HEK293 (cell line): ENCODE measurements around the gene FAM168A.

Source experiments
- CTCF ChIA-PET: fragments of 350-600 bp; formaldehyde crosslinking; extraction: SDS; loops from one replicate; lab custom pipeline; 2021; ENCODE audit warnings: antibody characterized with exemption; lab: Yijun Ruan, JAX
- POLR2A ChIA-PET: fragments of 300-600 bp; formaldehyde crosslinking; extraction: SDS; loops from one replicate; lab custom pipeline; 2020; ENCODE audit warnings: antibody characterized with exemption, inconsistent platforms; lab: Yijun Ruan, JAX
- H3K27ac ChIP-seq: fragments of 200-500 bp; sonication (Bioruptor generic); 2 replicates; pipeline ENCODE4 v1.5.1; 2014; ENCODE audit warnings: low read depth, low read length, control low read depth, inconsistent platforms; ENCODE audit errors: extremely low read depth
- H3K36me3 ChIP-seq, 2 experiments: fragments of 200-500 bp in 1 of 2; sonication (Bioruptor generic) in 1 of 2; 1 replicate in 1 of 2; 2 replicates in 1 of 2; pipeline ENCODE4 v1.5.1; 2014 to 2017; ENCODE audit warnings: inconsistent platforms in 2 of 2, low read length in 2 of 2; ENCODE audit not compliant: control insufficient read depth in 2 of 2, insufficient read depth in 1 of 2
- H3K4me1 ChIP-seq: fragments of 200-500 bp; sonication (Bioruptor generic); 2 replicates; pipeline ENCODE4 v1.5.1; 2014; ENCODE audit warnings: mild to moderate bottlenecking, low read length, inconsistent platforms; ENCODE audit not compliant: control insufficient read depth, insufficient read depth
- H3K4me3 ChIP-seq: 2 replicates; pipeline ENCODE4 v1.5.1; 2011; ENCODE audit warnings: low read depth, mild to moderate bottlenecking, control low read depth, low read length, moderate library complexity
- H3K9me3 ChIP-seq: fragments of 200-500 bp; sonication (Bioruptor generic); 2 replicates; pipeline ENCODE4 v1.5.1; 2014; ENCODE audit warnings: low read depth, low read length, inconsistent platforms; ENCODE audit not compliant: control insufficient read depth, insufficient read depth
- EGR2 ChIP-seq: fragments of 450-650 bp; formaldehyde crosslinking; IDR thresholded peaks from 2 replicates; pipeline ENCODE4 v1.5.1; 2016; ENCODE audit warnings: low read depth, missing biosample characterization, missing genetic modification characterization
- FEZF1 ChIP-seq: fragments of 450-650 bp; formaldehyde crosslinking; IDR thresholded peaks from 2 replicates; pipeline ENCODE4 v1.5.1; 2016; ENCODE audit warnings: missing biosample characterization, missing genetic modification characterization
- IKZF3 ChIP-seq: fragments of 450-650 bp; IDR thresholded peaks from 2 replicates; pipeline ENCODE4 v1.5.0; 2018; ENCODE audit warnings: missing biosample characterization, mild to moderate bottlenecking, missing genetic modification characterization, moderate library complexity
- KLF16 ChIP-seq: fragments of 450-650 bp; formaldehyde crosslinking; IDR thresholded peaks from 2 replicates; pipeline ENCODE4 v1.5.1; 2017; ENCODE audit warnings: missing biosample characterization, missing genetic modification characterization
- MEIS1 ChIP-seq: sonication (generic); formaldehyde crosslinking; IDR thresholded peaks from 2 replicates; pipeline ENCODE4 v1.8.1; 2022; ENCODE audit warnings: missing genetic modification reagents, mild to moderate bottlenecking, borderline replicate concordance
- SETDB1 ChIP-seq: IDR thresholded peaks from one replicate; pipeline ENCODE4 v1.6.1; 2017; ENCODE audit warnings: mild to moderate bottlenecking, low read length, moderate library complexity, mixed read lengths; ENCODE audit not compliant: insufficient read length
- TRIM28 ChIP-seq: IDR thresholded peaks from 2 replicates; pipeline ENCODE4 v1.6.1; 2011; ENCODE audit warnings: low read length, control low read depth, borderline replicate concordance
- ZBTB6 ChIP-seq: fragments of 450-650 bp; formaldehyde crosslinking; IDR thresholded peaks from 2 replicates; pipeline ENCODE4 v1.5.1; 2017; ENCODE audit warnings: missing biosample characterization, missing genetic modification characterization
- ZFHX2 ChIP-seq: fragments of 450-650 bp; formaldehyde crosslinking; conservative IDR thresholded peaks from 2 replicates; pipeline ENCODE4 v1.5.1; 2016; ENCODE audit warnings: missing biosample characterization, missing genetic modification characterization
- ZFP69B ChIP-seq: fragments of 450-650 bp; formaldehyde crosslinking; IDR thresholded peaks from 2 replicates; pipeline ENCODE4 v1.5.1; 2016; ENCODE audit warnings: missing biosample characterization, missing genetic modification characterization
- ZNF114 ChIP-seq: fragments of 450-650 bp; formaldehyde crosslinking; IDR thresholded peaks from 2 replicates; pipeline ENCODE4 v1.5.0; 2017; ENCODE audit warnings: missing biosample characterization, missing genetic modification characterization
- ZNF121 ChIP-seq: fragments of 450-650 bp; formaldehyde crosslinking; IDR thresholded peaks from 2 replicates; pipeline ENCODE4 v1.5.1; 2016; ENCODE audit warnings: missing biosample characterization, missing genetic modification characterization
- ZNF146 ChIP-seq: fragments of 450-650 bp; formaldehyde crosslinking; IDR thresholded peaks from 2 replicates; pipeline ENCODE4 v1.5.1; 2016; ENCODE audit warnings: missing biosample characterization, missing genetic modification characterization
- ZNF175 ChIP-seq: fragments of 450-650 bp; formaldehyde crosslinking; IDR thresholded peaks from 2 replicates; pipeline ENCODE4 v1.5.1; 2016; ENCODE audit warnings: missing biosample characterization, missing genetic modification characterization
- ZNF211 ChIP-seq: fragments of 450-650 bp; formaldehyde crosslinking; IDR thresholded peaks from 2 replicates; pipeline ENCODE4 v1.5.1; 2016; ENCODE audit warnings: low read depth, missing biosample characterization, missing genetic modification characterization
- ZNF274 ChIP-seq, 2 experiments: fragments of 200-500 bp in 1 of 2; fragments of 450-650 bp in 1 of 2; sonication (Bioruptor generic) in 1 of 2; formaldehyde crosslinking in 1 of 2; IDR thresholded peaks; 2 replicates each; pipeline versions ENCODE4 v1.5.1 to v1.6.1; 2014 to 2016; ENCODE audit warnings: borderline replicate concordance in 1 of 2, inconsistent platforms in 1 of 2, low read length in 1 of 2, missing biosample characterization in 1 of 2, missing genetic modification characterization in 1 of 2
- ZNF280D ChIP-seq: fragments of 450-650 bp; formaldehyde crosslinking; IDR thresholded peaks from 2 replicates; pipeline ENCODE4 v1.5.1; 2016; ENCODE audit warnings: missing biosample characterization, missing genetic modification characterization
- ZNF311 ChIP-seq: fragments of 450-650 bp; formaldehyde crosslinking; IDR thresholded peaks from 2 replicates; pipeline ENCODE4 v1.5.1; 2017; ENCODE audit warnings: missing biosample characterization, missing genetic modification characterization, borderline replicate concordance
- ZNF654 ChIP-seq: fragments of 450-650 bp; formaldehyde crosslinking; IDR thresholded peaks from 2 replicates; pipeline ENCODE4 v1.5.1; 2016; ENCODE audit warnings: low read depth, missing biosample characterization, missing genetic modification characterization
- ZNF660 ChIP-seq: fragments of 450-650 bp; IDR thresholded peaks from 2 replicates; pipeline ENCODE4 v1.5.1; 2018; ENCODE audit warnings: missing biosample characterization, mild to moderate bottlenecking, missing genetic modification characterization
- ZNF704 ChIP-seq: fragments of 450-650 bp; formaldehyde crosslinking; IDR thresholded peaks from 2 replicates; pipeline ENCODE4 v1.5.1; 2016; ENCODE audit warnings: missing biosample characterization, missing genetic modification characterization
- ZNF747 ChIP-seq: fragments of 450-650 bp; formaldehyde crosslinking; IDR thresholded peaks from 2 replicates; pipeline ENCODE4 v1.5.1; 2016; ENCODE audit warnings: missing biosample characterization, missing genetic modification characterization
- ZNF768 ChIP-seq: fragments of 450-650 bp; formaldehyde crosslinking; IDR thresholded peaks from 2 replicates; pipeline ENCODE4 v1.5.1; 2018; ENCODE audit warnings: missing biosample characterization, mild to moderate bottlenecking, missing genetic modification characterization
- ZNF792 ChIP-seq: fragments of 450-650 bp; formaldehyde crosslinking; IDR thresholded peaks from 2 replicates; pipeline ENCODE4 v1.5.1; 2016; ENCODE audit warnings: missing biosample characterization, missing genetic modification characterization
- ZSCAN23 ChIP-seq: fragments of 450-650 bp; formaldehyde crosslinking; IDR thresholded peaks from 2 replicates; pipeline ENCODE4 v1.5.1; 2016; ENCODE audit warnings: missing biosample characterization, missing genetic modification characterization

Gene FAM168A

GRCh38 chr11:73509188-73509587, 88.7 kb downstream of the FAM168A start:
- H3K4me1 ChIP-seq, result peaks cover 6% of the 10 kb centered on the region
- no peak for TF ChIP-seq IKZF3 (tag by site-specific recombination)
- no peak for TF ChIP-seq ZNF274 (IDR thresholded peaks at IDR 0.05; ENCODE audit: low read length)
- TF ChIP-seq ZNF274 (tag by site-specific recombination; IDR thresholded peaks at IDR 0.05; ENCODE audit: borderline replicate concordance), result no peak
- no peak for TF ChIP-seq ZSCAN23 (tag by site-specific recombination)
- TF ChIP-seq ZNF768, result 0 out of 2 replicates have a peak, but pooled peaks have one; percentile 2
- TF ChIP-seq ZBTB6 (tag by site-specific recombination), result no peak
- no peak for TF ChIP-seq ZNF146 (tag by site-specific recombination)
- no peak for TF ChIP-seq ZFP69B (tag by site-specific recombination)
- TF ChIP-seq, all 188 proteins: peak for 1
- Histone ChIP-seq H3K4me3 (no peak overlapping the region), H3K9me3 (no peaks in the 10 kb centered on the region), H3K27ac (no peak overlapping the region), H3K36me3 (no peaks in the 10 kb centered on the region)
- CTCF ChIA-PET, result interaction anchor here (2.0 kb wide), 1 partner anchor 31 kb away, joined by 5 read pairs; no protein-coding TSS in a partner anchor
- POLR2A ChIA-PET, result no interaction called here

- Histone ChIP-seq H3K27ac (no peak overlapping the region), H3K9me3 (no peaks in the 10 kb centered on the region), H3K36me3 (no peaks in the 10 kb centered on the region), H3K4me3 (no peak overlapping the region), H3K4me1 (peaks cover 6% of the 10 kb centered on the region; the same call in 1 of the 2 replicates)
- TF ChIP-seq SETDB1 (peak; percentile 68), ZNF280D (tag by site-specific recombination) (no peak), EGR2 (peak; percentile 88), ZNF654 (no peak), ZFHX2 (peak; percentile 82), ZNF704 (tag by site-specific recombination) (no peak), TRIM28 (peak; percentile 52; the same call in 1 of the 2 replicates)
- ChIA-PET POLR2A (no interaction called here), CTCF (interaction anchor here (2.0 kb wide), 1 partner anchor 31 kb away, joined by 5 read pairs; no protein-coding TSS in a partner anchor)
Measured at GRCh38 chr11:73508243-73509176, 89.4 kb downstream of the FAM168A start.

GRCh38 chr11:73507086-73507485, 90.8 kb downstream of the FAM168A start:
- Histone ChIP-seq H3K36me3 (no peaks in the 10 kb centered on the region), H3K4me3 (no peak overlapping the region), H3K9me3 (no peaks in the 10 kb centered on the region), H3K27ac (no peak overlapping the region), H3K4me1 (peaks cover 6% of the 10 kb centered on the region; the same call in 1 of the 2 replicates)
- POLR2A ChIA-PET, result interaction anchor here (1.5 kb wide), 1 partner anchor 60 kb away, joined by 3 read pairs; no protein-coding TSS in a partner anchor
- CTCF ChIA-PET, result no interaction called here
- TF ChIP-seq ZNF311 (tag by site-specific recombination) (no peak), KLF16 (tag by site-specific recombination) (no peak), ZNF211 (tag by site-specific recombination) (no peak), FEZF1 (no peak), ZNF175 (tag by site-specific recombination) (no peak), MEIS1 (CRISPR knock-in tag) (no peak), ZNF660 (tag by site-specific recombination) (no peak), EGR2 (no peak), ZNF747 (tag by site-specific recombination) (no peak), ZNF121 (tag by site-specific recombination) (no peak), ZNF792 (no peak), ZNF114 (no peak)
